Measurements from ENCODE around the gene POLR2J. TPM values are rescaled to one million over a fixed set of nuclear protein-coding genes. Genes with fewer than 3 reads are reported as not detected.
"Not testable (repeated sequence)": the region's sequence is repeated elsewhere in the genome, so short reads cannot be mapped to it uniquely, and the experiment has no call there.

The POLR2J gene
- 10 to 100 TPM; 35.0 to 40.3 TPM for total RNA-seq
- long read RNA-seq, donor 1, transcript POLR2J-201 (4 exons, 932 nt), result major isoform, 11 of 16 reads
- long read RNA-seq, donor 1, partial matches to known transcripts, result 2 of 16 reads
- long read RNA-seq, donor 1, other reads (novel, unspliced or antisense), result 3 of 16 reads
- long read RNA-seq, donor 2, transcript POLR2J-201 (4 exons, 932 nt), result major isoform, 24 of 31 reads
- long read RNA-seq, donor 2, partial matches to known transcripts, result 5 of 31 reads
- long read RNA-seq, donor 2, other reads (novel, unspliced or antisense), result 2 of 31 reads

GRCh38 chr7:102478314-102479208 lies at the start of gene POLR2J:
Gene POLR2J, minus strand, starts transcription at chr7:102478922. Its CDS starts 62 bp downstream, at chr7:102478860.
- DNase-seq (ENCODE audit: low spot score), result peak; percentile 98
- intact Hi-C loops (cut with DNase I), result not testable (repeated sequence)

GRCh38 chr7:102527822-102528793 lies 49.4 kb upstream of the POLR2J start:
- intact Hi-C loops (cut with DNase I); DNase-seq (ENCODE audit: low spot score): not testable (repeated sequence)

- DNase-seq (ENCODE audit: low spot score); intact Hi-C loops (cut with DNase I): not testable (repeated sequence)
Observed at GRCh38 chr7:102527182-102527581, 48.5 kb upstream of the POLR2J start.

GRCh38 chr7:102524803-102525202 lies 46.1 kb upstream of the POLR2J start:
- intact Hi-C loops (cut with DNase I), result not testable (repeated sequence)
- DNase-seq (ENCODE audit: low spot score), result peak; percentile 68

GRCh38 chr7:102520797-102521196 lies 42.1 kb upstream of the POLR2J start:
- intact Hi-C loops (cut with DNase I); DNase-seq (ENCODE audit: low spot score): not testable (repeated sequence)

GRCh38 chr7:102517550-102518147 lies 38.9 kb upstream of the POLR2J start, which contains the start of gene RASA4B:
Gene RASA4B, minus strand, starts transcription at chr7:102517777. Its CDS starts 67 bp downstream, at chr7:102517710.
- DNase-seq (ENCODE audit: low spot score); intact Hi-C loops (cut with DNase I): not testable (repeated sequence)

- DNase-seq (ENCODE audit: low spot score); intact Hi-C loops (cut with DNase I): not testable (repeated sequence)
Observed at GRCh38 chr7:102516951-102517350, 38.2 kb upstream of the POLR2J start.

GRCh38 chr7:102515889-102516288 lies 37.2 kb upstream of the POLR2J start:
- intact Hi-C loops (cut with DNase I); DNase-seq (ENCODE audit: low spot score): not testable (repeated sequence)

GRCh38 chr7:102514881-102515721 lies 36.4 kb upstream of the POLR2J start:
- intact Hi-C loops (cut with DNase I); DNase-seq (ENCODE audit: low spot score): not testable (repeated sequence)

- peak; percentile 76 for DNase-seq (ENCODE audit: low spot score)
- intact Hi-C loops (cut with DNase I), result not testable (repeated sequence)
Observed at GRCh38 chr7:102512642-102513221, 34.0 kb upstream of the POLR2J start.

- DNase-seq (ENCODE audit: low spot score); intact Hi-C loops (cut with DNase I): not testable (repeated sequence)
Observed at GRCh38 chr7:102511860-102512522, 33.3 kb upstream of the POLR2J start.

GRCh38 chr7:102510575-102510974 lies 31.9 kb upstream of the POLR2J start:
- intact Hi-C loops (cut with DNase I), result not testable (repeated sequence)
- DNase-seq (ENCODE audit: low spot score), result peak; percentile 65

GRCh38 chr7:102507410-102508088 lies 28.8 kb upstream of the POLR2J start:
- intact Hi-C loops (cut with DNase I), result not testable (repeated sequence)
- peak; percentile 71 for DNase-seq (ENCODE audit: low spot score)

GRCh38 chr7:102505298-102506185 lies 26.8 kb upstream of the POLR2J start:
- intact Hi-C loops (cut with DNase I); DNase-seq (ENCODE audit: low spot score): not testable (repeated sequence)

- DNase-seq (ENCODE audit: low spot score); intact Hi-C loops (cut with DNase I): not testable (repeated sequence)
Observed at GRCh38 chr7:102503141-102503540, 24.4 kb upstream of the POLR2J start.

All from posterior vena cava (tissue), 2 donors.